Mucosa of descending colon (tissue), 3 donors: ENCODE measurements around the gene SYNM. TPM values are rescaled to one million over a fixed set of nuclear protein-coding genes. Genes with fewer than 3 reads are reported as not detected.
"Not testable (repeated sequence)": the region's sequence is repeated elsewhere in the genome, so short reads cannot be mapped to it uniquely, and the experiment has no call there.

ENCODE experiments used
- ATAC-seq: fragments of 200-7000 bp; cut with Tn5 transposase; one replicate; pipeline ENCODE4 v1.9.1; 2020; ENCODE audit warnings: mild to moderate bottlenecking, moderate library complexity
- DNase-seq, 3 donors: peaks; one replicate each; pipeline ENCODE4 v3.0.0-alpha.2; 2020
- H3K36me3 ChIP-seq: fragments of 200-600 bp; one replicate; pipeline ENCODE4 v1.8.0; 2021; ENCODE audit warnings: low read depth, mild to moderate bottlenecking
- H3K4me1 ChIP-seq: fragments of 200-600 bp; one replicate; pipeline ENCODE4 v1.8.0; 2021; ENCODE audit warnings: low read depth, mild to moderate bottlenecking
- H3K4me3 ChIP-seq: fragments of 200-600 bp; one replicate; pipeline ENCODE4 v1.8.0; 2021; ENCODE audit warnings: mild to moderate bottlenecking
- H3K9me3 ChIP-seq: fragments of 200-600 bp; one replicate; pipeline ENCODE4 v1.8.0; 2021; ENCODE audit warnings: mild to moderate bottlenecking
- intact Hi-C, 2 donors: fragments of 100-400 bp; cut with DNase I in 1 of 2; cut with micrococcal nuclease in 1 of 2; formaldehyde crosslinking; loops; one replicate each; pipeline versions ENCODE4 v1.11.0 to v1.11.1; 2022; cut with DNase I, micrococcal nuclease
- total RNA-seq, 3 donors: library from RNA; stranded (reverse); fragmentation: NEBNext Ultra II Directional in 2 of 3; extraction: Animal tissue kit (Norgen Biotek cat#: 25700) in 2 of 3; gene quantifications; one replicate each; pipeline versions ENCODE4 v1.2.1 to v1.2.4, GENCODE V29; 2021 to 2023
- TF ChIP-seq, protein P1 (sequence below): fragments of 200-600 bp; IDR thresholded peaks from one replicate; pipeline ENCODE4 v1.8.0; 2022; ENCODE audit warnings: antibody characterized with exemption, mild to moderate bottlenecking
- donor health status: DM: no; HTN: no; CAD: no; lungs with moderate emphysema.
- donor health status: DM: no; HTN: no; CAD: no.
- donor health status: DM: no; HTN: yes; CAD: no.

The SYNM gene
- total RNA-seq, 3 donors from 2014 or later = 10.9 to 777 (median 37.0) TPM

DNA sequence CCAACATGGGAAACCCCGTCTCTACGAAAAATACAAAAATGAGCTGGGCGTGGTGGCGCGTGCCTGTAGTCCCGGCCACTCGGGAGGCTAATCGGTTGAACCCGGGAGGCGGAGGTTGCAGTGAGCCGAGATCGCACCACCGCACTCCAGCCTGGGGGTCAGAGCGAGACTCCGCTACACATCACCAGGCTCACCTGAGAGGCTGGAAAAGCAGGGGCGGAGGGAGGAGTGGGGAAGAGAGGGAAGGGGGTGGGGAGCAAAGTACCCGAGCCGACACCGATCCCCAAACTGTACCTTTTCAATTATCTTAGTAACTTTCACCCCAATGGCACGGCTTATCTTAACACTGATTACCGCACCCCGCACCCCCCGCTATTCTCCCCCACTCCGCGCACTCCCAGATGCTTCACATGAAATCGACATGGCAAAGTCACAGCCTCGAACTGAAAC lies 46.4 kb upstream of the SYNM start:
- DNase-seq (peak in 1 of 3 donors; percentile 13), ATAC-seq (no peak)
- no peaks in the 10 kb centered on the region for H3K9me3 ChIP-seq
- intact Hi-C loops = loop anchor here in 1 of 2 donors (10.0 kb wide), 1 partner anchor 94 kb away; no protein-coding TSS in a partner anchor
- TF ChIP-seq, protein P1, sequence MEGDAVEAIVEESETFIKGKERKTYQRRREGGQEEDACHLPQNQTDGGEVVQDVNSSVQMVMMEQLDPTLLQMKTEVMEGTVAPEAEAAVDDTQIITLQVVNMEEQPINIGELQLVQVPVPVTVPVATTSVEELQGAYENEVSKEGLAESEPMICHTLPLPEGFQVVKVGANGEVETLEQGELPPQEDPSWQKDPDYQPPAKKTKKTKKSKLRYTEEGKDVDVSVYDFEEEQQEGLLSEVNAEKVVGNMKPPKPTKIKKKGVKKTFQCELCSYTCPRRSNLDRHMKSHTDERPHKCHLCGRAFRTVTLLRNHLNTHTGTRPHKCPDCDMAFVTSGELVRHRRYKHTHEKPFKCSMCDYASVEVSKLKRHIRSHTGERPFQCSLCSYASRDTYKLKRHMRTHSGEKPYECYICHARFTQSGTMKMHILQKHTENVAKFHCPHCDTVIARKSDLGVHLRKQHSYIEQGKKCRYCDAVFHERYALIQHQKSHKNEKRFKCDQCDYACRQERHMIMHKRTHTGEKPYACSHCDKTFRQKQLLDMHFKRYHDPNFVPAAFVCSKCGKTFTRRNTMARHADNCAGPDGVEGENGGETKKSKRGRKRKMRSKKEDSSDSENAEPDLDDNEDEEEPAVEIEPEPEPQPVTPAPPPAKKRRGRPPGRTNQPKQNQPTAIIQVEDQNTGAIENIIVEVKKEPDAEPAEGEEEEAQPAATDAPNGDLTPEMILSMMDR = no peak
- no peaks in the 10 kb centered on the region for H3K36me3 ChIP-seq
- H3K4me3 ChIP-seq = no peak overlapping the region
- H3K4me1 ChIP-seq = peaks cover 7% of the 10 kb centered on the region

DNA sequence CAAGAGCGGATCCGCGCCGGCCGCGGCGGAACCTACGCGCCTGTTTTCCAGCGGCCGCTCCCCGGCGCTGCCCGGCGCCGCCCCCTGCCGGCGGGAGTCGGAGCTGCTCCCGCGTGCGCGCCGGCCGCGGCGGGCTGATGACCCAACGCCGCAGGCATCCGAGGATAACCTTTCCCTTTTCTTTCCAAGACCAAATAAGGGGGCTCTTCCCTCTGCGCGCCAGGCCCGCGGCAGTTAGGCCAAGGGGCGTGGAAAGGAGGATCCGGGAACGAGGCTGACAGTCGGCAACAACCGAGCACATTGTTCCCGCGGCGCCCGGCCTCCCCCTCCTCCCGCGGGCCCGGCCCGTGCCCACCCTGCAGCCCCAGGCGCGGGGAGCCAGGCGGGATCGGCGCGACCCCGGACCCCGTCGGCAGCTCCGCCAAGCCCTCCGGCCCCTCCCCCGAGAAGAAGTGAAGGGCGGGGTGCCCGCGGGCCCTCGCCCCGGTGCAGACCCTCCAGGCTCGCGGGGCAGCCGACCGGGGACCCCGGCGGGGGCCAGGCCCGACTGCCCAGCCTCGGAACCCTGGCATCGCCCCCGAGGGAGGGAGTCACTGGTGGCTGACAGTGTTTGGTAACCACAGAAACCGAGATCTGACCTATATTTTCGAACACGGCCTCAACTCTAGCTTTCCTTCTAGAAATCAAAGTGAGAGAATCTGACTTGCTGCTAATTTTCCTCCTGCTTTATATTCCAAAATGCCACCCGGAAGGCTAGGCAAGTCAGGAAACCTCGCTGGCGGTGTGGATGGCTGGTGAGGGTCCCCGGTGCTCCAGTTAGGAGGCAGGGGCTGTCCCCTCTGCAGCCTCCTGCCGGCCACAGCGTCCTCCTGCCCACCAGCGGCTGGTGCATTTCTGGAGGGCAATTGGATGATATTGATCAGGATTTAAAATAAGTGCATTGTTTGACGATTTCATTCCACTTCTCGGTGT lies 45.6 kb upstream of the SYNM start:
- intact Hi-C loops = loop anchor here in 1 of 2 donors (10.0 kb wide), 1 partner anchor 94 kb away; no protein-coding TSS in a partner anchor
- TF ChIP-seq, protein P1 = peak; percentile 77
- Histone ChIP-seq H3K4me1 (peaks cover 7% of the 10 kb centered on the region), H3K9me3 (no peaks in the 10 kb centered on the region), H3K36me3 (no peaks in the 10 kb centered on the region), H3K4me3 (no peak overlapping the region)
- DNase-seq = peak; percentile 56 to 72 (median 66)
- peak; percentile 95 for ATAC-seq

DNA sequence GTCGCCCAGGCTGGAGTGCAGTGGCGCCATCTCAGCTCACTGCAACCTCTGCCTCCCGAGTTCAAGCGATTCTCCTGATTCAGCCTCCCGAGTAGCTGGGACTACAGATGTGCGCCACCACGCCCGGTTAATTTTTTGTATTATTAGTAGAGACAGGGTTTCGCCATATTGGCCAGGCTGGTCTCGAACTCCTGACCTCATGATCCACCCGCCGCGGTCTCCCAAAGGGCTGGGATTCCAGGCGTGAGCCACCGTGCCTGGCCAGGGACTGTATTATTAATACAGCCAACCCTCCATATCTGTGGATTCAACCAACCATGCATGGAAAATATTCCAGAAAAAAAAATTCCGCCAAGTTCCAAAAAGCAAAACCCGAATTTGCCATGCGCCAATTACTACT lies 44.7 kb upstream of the SYNM start:
- intact Hi-C loops, H3K9me3 ChIP-seq, DNase-seq, H3K36me3 ChIP-seq, H3K4me3 ChIP-seq, H3K4me1 ChIP-seq, ATAC-seq: not testable (repeated sequence)

DNA sequence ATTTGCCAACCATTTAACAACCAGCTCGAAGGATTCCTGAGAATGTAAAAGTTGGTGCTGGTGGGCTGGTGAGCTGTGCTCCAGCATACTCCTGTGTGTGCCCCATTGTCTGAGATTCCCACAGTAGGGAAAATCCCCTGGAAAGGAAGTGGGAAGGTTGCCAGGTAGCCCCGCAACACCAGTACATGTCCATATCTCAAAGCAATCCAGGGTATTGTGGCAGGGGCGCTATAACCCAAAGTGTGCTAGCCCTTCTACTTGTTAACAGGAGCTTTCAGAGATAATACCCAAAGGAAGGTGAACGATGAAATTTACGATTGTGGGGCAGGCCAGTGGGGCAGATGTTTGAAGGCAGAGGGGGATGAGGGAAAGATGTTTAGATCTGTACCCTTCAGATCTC lies 42.7 kb upstream of the SYNM start:
- no peak overlapping the region for H3K4me3 ChIP-seq
- ATAC-seq (no peak), DNase-seq (no peak)
- TF ChIP-seq, protein P1 = no peak
- intact Hi-C loops = no loop called here
- peaks cover 7% of the 10 kb centered on the region for H3K4me1 ChIP-seq
- no peaks in the 10 kb centered on the region for H3K9me3 ChIP-seq
- no peaks in the 10 kb centered on the region for H3K36me3 ChIP-seq

DNA sequence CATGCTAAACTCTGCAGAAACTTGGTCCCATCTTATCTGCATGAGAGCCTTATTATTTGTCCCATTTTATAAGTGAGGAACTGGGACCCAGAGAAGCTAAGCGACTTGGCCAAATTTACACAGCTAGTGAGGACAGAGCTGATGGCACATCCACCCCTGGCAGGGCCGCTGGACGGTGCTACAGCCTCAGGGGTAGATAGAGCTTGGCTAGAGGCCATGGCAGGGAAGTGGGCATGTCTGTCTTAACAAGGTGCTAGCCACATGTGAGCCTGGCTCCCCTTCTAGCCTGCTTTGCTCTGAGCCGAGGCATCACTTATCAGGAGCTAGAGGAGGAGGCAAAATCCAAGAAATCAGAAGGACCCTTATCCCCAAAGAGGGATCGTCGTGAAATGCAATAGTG lies 36.7 kb upstream of the SYNM start:
- H3K4me3 ChIP-seq = no peak overlapping the region
- no peaks in the 10 kb centered on the region for H3K9me3 ChIP-seq
- TF ChIP-seq, protein P1 = no peak
- intact Hi-C loops = no loop called here
- DNase-seq (no peak), ATAC-seq (no peak)
- no peaks in the 10 kb centered on the region for H3K36me3 ChIP-seq
- H3K4me1 ChIP-seq = no peaks in the 10 kb centered on the region

DNA sequence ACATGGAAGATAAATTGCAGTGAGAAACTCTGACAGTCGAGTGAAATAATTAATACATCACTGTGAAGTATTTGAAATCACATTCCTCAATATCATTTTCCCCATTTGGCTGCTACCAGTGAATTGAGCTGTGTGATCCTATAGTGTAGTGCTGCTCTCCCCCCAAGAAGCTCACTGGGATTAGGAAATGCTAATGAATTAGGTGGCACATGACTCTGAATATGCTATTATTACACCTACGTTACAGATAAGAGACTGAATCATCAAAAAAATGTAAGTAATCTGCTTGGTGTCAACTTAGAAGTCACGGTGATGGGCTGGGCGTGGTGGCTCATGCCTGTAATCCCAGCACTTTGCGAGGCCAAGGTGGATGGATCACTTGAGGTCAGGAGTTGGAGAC lies 34.7 kb upstream of the SYNM start:
- TF ChIP-seq, protein P1 = no peak
- DNase-seq = no peak
- no peaks in the 10 kb centered on the region for H3K9me3 ChIP-seq
- intact Hi-C loops = loop anchor here (10.0 kb wide), 2 partner anchors 545 to 555 kb away; no protein-coding TSS in a partner anchor
- H3K4me1 ChIP-seq = no peaks in the 10 kb centered on the region
- ATAC-seq = no peak
- no peaks in the 10 kb centered on the region for H3K36me3 ChIP-seq
- H3K4me3 ChIP-seq = no peak overlapping the region
